HG02642 (cell line): ENCODE measurements around the gene SLC22A17.

Source experiments
- ATAC-seq: cut with Tn5 transposase; IDR thresholded peaks from one replicate; pipeline ENCODE4 v1.9.1; 2021; ENCODE audit warnings: mild to moderate bottlenecking; ENCODE audit not compliant: unreplicated experiment, poor library complexity

Gene SLC22A17

DNA sequence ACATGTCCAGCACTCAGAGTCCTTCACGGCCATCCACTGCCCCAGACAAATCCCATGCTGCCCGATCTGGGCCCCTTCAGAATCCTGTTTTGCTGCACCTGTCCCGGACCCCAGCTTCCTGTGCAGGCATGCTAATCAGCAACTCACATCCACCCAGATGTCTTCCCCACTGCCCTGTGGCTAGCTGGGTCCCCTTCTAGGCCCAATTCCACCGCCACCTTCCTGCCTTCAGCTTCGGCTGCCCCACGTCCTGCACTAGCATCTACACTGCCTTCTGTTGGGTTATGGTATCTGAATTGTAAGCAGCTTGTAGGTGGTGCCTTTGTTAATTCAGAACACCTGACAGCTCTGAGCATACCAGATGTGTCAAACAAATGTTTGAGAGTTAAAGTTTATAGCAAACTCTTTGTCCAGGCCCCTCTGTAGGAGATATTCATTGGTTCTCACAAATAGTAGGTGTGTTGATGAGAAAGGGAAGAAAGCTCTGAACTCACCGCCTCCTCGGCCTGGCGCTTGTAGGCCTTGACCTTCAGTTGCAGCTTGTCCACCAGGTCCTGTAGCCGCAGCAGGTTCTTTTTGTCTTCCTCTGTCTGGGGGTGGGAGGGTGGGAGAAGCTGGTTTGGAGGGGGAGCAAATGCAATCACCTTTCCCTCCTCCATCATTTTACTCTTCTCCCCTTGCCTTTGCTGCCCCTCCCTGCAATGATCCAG lies 30.2 kb upstream of the SLC22A17 start:
- no peak for ATAC-seq

DNA sequence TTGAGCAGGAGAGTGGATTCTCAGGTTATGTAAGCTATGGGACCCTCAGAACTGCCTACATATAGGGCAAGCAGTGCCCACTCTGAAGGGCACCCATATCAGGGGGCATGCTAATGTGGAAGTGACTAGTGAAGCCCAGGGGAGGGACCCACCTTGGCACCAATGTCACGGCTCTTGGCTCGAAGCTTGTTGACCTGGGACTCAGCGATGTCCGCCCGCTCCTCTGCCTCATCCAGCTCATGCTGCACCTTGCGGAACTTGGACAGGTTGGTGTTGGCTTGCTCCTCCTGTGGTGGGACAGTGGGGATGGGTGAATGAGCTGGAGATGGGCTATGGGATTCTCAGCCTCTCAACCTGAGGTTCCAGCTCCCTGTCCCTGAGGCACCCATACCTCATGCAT lies 29.6 kb upstream of the SLC22A17 start:
- no peak for ATAC-seq

DNA sequence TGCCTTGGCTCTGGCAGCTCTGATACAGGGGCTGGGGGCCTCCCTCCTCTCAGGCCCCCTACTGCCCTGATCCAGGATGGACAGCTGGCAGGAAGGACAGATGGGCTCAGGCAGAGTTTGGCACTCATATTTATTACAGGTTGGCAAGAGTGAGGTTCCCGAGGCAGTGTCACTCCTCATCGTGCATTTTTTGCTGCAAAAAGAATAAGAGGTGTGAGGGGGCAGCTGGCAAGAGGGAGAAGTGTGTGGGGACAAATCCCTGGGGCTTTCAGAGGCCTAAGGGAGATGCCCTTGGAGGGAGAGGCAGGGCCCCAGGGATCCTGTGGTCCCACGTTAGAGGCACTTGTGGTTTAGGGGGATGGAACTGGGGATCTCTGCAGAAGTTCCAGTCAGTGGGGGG lies 29.2 kb upstream of the SLC22A17 start:
- no peak for ATAC-seq

DNA sequence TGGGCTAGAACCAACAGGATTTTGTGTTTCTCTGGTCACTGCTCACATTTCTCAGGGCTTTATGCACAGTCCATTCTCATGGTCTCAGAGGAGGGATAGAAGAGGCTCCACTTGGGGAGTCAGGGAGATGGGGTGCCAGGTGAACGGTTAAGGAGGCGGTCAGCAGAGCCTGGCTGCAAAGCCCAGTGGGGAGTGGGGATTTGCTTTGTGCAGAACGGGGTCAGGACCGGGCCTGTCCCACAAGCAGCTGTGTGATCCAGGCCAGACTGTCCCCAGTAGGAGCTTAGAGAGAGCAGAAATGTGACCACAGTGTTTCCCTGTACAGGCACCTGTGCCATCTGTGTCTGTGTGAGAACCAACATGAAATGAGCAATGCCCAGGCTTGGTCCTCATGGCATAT lies 28.3 kb upstream of the SLC22A17 start:
- no peak for ATAC-seq

DNA sequence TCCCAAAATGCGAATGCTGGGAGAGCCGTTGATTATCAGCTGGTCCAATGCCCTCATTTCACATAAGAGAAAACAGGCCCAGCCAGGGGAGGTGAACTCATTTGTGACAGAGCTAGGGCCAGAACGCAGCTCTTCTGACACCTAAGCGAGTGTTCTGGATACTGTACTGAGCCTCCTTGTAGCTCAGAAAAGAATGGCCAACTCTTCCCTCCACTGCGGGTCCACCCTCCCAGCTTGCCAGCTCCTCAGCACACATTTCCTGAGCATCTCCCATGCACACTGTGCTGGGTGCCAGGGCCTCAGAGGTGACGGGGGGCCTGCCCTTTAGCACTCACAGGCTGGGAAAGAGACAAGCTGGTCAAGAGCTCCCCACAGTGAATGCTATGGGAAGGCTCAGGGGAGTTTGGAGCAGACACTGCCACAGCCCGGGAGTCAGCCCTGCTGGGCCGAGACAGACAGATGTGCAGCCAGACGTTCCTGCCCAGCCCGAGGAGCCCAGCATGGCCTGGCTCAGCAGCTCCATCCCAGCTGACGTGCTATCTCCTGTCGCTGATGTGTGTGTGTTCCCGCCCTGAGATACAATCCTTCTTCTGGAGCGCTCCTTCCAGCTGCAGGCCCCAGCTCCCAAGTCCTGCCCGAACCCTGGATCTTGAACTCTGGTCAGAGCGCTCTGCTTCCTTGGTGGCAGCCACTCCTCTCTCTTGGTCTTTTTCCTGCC lies 27.7 kb upstream of the SLC22A17 start:
- ATAC-seq: no peak

DNA sequence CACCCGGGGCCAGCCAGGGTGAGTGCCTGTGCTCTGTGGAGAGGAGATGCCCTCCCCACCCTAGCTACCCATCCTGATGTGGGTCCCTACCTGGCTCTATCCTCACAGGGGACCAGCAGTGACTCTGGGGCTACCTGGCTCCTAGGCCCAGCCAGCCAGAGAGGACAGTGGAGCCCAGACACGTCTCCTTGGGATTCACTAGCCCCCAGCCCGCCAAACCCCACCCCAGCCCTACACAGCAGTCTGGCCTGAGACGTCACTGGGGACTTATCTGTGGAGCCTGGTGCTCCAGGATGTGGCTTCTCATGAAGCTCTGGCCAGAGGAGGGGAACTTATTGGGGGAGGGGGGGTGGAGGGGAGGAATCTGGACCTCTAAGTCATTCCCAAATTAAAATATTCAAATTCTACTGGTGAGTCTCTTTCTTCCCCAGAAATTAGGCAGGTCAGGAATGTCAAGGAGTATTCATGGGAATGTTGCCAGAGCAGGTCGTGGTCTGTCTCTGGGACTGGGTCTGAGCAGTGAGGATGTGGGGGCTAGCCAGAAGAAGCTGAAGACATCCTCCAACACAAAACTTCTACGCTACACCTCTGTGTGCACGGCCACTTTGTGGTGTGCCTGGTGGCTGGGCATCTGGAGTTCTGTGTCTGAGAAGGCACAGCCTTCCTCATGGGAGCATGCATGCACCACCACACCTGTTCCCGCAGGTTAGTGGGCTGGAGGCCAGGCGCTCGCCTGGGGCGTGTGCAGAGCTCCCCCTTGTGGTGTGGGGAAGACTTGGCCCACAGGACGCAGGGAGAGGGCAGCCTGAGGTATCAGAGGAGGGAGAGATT lies 26.9 kb upstream of the SLC22A17 start:
- ATAC-seq: peak; percentile 45

DNA sequence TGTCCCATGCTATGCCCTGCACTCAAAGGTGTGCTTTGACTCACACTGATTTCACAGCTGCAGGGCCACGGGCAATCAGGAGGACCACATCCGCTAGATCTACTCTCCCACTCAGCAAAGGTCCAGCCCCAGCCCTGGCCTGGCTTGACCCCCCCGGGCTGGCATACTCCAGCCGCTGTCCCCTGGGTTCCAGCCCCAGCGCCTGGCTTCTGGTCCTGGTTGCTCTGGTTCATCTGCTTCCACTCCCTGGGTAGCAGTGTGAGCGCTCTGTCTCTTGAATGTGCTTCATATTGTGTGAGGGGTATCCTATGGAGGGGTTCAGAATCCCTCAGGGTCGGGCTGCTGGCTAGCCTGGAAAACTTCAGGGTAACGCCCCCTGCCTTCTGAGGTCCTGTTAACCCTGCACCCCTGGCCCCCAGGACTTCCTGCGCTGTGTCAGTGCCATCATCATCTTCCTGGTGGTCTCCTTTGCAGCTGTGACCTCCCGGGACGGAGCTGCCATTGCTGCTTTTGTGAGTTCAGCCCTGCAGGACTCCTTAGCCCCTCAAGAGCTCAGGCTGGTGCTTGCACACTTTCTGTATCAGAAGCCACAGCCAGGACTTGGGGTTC lies 26.0 kb upstream of the SLC22A17 start:
- no peak for ATAC-seq

DNA sequence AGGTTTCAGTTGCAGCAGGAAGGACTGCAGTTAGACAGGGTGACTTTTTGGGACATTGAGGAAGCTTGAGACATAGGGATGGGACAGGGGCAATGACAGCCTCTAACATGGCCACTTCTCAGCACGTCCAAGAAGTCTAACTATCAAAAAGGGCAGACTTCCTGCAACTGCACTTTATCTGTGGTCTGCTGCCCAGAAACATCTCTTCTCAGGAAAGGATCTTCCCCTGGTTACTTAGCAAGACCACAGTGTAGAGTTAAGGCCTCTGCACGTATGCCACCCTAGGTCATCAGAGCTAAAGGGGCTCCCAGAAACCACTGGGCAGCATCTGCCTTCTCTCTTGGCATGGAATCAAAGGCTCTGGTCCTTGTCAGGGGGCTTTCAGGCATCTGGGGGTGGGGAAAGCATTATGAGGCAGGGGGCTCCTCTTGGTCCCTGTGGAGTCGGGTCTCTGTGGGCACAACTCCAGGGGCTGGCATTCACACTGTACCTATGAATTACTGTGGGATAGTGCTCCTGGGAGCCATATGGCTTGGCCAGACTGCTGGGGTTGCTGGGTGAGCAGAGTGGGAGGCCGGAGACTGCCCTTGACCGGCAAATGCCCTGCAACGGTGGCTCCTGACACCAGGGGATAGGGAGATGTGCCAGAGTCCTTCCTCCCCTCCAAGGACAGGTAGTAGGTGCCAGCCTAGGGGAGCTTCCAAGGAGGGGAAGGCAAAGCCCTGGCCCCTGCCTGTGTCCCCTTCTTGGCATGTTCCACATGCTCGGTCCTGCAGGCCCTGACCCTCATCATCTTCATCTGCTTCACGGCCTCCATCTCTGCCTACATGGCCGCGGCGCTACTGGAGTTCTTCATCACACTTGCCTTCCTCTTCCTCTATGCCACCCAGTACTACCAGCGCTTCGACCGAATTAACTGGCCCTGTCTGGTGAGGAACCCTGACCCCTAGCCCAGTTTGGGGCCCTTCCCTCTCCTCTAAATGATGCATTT lies 25.2 kb upstream of the SLC22A17 start:
- no peak for ATAC-seq

DNA sequence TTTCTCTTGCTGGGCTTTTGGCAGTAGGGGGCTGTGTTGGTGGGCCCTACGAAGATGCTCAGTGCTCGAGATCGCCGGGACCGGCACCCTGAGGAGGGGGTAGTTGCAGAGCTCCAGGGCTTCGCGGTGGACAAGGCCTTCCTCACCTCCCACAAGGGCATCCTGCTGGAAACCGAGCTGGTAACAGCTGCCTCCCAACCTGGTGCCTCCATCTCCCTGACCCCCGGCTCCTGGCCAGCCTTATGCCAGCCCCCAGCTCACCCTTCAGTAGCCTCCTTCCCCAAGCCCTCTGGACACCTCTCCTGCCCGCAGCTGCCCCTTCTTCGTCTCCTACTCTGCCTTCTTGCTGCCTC lies 24.5 kb upstream of the SLC22A17 start:
- no peak for ATAC-seq

DNA sequence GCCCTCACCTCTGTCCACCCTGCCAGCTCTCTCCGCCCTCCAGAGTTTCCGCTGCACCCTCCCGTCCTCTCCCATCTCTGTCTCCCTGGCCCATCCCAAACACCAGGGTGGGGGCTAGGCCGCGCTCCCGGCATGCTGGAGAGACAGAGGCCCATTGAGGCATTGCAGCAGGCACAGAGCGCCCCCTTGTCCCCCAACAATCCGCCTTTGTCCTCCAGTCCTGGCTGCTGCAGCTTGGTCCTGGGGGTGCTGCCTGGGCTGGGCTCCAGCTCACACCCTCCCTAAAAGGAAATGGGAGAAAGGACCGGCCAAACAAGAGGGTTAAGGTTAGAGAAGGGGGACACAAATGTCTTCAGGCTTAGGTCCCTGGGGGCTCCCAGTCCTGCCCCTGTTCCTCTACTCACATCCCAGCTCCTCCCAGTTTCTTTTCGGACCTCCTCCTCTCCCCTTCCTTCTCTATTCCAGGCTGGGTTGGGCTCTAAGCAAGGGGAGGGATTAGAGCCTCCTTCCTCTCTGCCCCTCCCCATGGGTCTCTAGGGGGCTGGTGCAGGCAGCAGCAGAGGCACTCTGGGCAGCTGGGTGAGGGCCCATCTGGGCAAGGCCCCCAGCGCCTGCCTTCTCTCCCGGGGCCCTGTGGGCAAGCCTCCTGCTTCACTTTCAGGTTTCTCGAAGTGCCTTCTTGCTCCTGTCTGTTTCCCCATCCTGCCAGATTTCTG lies 24.0 kb upstream of the SLC22A17 start, which contains the start of gene CMTM5:
Gene CMTM5 (plus strand): TSS at position 565 of the 716 bp plus-strand sequence. CDS start 206 bp downstream, outside the sequence.
- ATAC-seq: no peak

DNA sequence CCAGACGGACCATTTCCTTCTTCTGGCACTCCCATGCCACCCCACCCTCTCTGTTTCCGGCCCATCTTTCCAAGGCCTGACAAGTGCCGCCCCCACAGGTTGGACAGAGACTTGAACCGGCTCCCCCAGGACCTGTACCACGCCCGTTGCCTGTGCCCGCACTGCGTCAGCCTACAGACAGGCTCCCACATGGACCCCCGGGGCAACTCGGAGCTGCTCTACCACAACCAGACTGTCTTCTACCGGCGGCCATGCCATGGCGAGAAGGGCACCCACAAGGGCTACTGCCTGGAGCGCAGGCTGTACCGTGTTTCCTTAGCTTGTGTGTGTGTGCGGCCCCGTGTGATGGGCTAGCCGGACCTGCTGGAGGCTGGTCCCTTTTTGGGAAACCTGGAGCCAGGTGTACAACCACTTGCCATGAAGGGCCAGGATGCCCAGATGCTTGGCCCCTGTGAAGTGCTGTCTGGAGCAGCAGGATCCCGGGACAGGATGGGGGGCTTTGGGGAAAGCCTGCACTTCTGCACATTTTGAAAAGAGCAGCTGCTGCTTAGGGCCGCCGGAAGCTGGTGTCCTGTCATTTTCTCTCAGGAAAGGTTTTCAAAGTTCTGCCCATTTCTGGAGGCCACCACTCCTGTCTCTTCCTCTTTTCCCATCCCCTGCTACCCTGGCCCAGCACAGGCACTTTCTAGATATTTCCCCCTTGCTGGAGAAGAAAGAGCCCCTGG lies 23.0 kb upstream of the SLC22A17 start:
- no peak for ATAC-seq

DNA sequence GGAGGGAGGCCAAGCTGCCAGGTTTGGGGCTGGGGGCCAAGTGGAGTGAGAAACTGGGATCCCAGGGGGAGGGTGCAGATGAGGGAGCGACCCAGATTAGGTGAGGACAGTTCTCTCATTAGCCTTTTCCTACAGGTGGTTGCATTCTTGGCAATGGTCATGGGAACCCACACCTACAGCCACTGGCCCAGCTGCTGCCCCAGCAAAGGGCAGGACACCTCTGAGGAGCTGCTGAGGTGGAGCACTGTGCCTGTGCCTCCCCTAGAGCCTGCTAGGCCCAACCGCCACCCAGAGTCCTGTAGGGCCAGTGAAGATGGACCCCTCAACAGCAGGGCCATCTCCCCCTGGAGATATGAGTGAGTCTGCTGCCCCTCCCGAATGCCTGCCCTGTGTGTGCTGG lies 20.4 kb upstream of the SLC22A17 start:
- ATAC-seq: no peak

DNA sequence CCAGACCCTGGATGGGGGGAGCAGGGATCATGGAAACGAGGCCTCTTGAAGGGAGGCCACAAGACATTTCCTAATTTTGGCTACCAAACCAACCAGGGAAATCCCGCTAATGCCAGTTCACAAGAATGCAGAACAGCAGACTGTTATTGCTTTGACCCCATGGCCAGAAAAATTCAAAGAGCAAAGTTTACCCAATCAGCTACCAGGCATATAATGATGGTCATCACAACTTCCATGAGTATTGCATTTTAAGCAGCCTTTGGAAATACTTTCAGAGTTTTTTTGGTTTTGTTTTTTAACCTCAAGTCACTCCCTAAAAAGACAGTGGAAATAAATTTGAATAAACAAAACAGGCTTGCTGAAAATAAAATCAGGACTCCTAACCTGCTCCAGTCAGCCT lies 19.8 kb upstream of the SLC22A17 start, which contains the start of gene IL25:
Gene IL25 (plus strand): TSS at position 301 of the 400 bp plus-strand sequence.
- no peak for ATAC-seq

DNA sequence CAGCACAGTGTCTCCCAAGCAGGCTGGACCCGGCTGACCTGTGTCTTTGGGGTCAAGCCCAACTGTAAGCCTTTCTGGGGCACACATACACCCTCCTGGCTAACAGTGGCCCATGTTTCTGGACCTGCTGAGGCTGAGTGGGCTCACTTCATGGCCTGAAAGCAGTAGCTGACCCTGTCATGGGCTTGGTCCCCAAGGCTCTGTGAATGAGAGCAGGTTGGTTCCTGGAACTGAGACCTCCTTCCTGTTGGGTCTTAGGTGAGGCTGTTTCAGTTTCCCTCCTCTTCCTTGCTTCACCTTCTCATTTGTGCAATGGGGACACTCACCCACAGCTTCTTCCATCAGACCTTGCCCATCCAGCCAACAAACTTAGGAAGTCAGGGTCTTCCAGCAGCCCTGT lies 19.2 kb upstream of the SLC22A17 start:
- no peak for ATAC-seq

DNA sequence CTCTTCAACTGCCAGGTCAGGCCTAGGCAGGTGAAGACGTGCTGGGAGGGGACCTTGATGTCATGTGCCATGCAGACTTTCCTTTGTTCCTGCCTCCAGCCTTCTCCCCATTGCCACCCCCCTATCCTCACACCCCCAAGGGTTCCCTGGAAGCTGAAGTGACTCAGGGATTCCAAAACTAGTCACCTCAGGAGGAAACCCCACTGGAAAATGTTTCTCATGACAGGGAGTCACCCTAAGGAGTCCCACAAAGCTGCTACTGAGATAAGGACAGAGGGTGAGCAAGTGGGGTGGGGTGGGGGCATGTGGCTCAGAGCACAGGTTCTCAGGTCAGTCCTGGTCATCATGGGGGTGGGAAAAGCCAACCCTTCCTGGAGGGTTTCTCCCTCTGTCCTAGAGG lies 17.5 kb upstream of the SLC22A17 start:
- no peak for ATAC-seq

DNA sequence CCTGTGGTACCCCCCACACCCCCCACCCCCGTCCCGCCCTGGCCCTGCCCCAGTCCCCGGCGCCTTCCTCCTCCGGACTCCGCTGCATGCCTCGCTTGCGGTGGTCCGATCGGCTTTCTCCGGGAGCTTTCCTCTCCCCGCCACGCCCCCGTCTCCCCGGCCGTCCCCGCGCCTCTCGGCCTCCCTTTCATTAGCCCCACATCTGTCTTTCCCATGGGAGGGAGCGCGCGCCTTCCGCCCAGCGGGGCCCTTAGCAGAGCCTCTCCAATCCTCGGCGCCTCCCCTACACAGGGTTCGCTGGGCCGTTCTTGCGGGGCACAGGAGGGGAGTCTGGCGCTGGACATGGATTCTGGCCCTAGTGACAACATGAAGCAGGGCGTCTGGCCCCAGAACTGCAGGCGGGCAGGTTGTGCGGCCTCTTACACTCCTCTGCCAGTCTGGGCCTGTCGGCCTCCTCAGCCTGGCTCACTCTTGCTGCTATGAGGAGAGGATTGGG lies 13.8 kb upstream of the SLC22A17 start:
- no peak for ATAC-seq

DNA sequence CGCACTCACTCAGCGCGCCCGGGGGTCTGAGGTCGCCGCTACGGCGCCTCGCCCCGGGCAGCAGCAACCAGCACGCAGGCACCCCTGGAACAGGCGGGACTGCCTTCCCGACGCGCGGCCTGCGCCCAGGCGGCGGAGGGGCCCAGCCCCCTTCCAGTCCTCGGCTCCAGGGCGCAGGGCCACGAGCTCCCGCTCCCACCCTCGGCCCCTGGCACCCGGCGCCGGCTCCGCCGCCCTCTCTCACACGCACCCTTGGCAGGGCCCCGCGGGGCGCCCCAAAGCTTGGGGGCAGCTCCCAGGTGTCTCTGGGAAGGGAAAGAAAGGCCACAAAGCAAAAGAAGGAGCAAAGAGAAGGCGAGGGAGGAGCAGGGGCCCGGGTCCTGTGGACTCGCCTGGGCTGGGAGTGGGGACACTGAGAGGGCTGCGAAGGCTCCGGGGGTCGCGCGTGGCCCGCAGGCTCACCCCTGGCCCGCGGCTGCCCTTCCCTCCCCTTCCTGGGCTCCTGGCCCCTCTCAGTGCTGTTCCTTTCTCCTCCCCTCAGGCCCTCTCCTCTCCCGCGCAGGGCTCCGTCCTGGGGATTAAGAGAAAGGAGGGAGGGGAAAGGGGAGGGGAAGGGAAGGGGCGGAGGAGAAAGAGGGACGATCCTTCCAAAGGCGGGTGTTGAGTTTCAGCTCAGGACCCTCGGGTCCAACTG lies 13.2 kb upstream of the SLC22A17 start:
- no peak for ATAC-seq
